SK-N-SH (cell line): ENCODE data around the gene ANKRD44.

Experiments
- CHD2 ChIP-seq: fragments of 150-350 bp; IDR thresholded peaks from 2 replicates; pipeline ENCODE4 v1.6.1; 2018; ENCODE audit warnings: low read length; ENCODE audit not compliant: partially characterized antibody
- CTCF ChIP-seq: fragments of 200-600 bp; sonication (generic); IDR thresholded peaks from 2 replicates; pipeline ENCODE4 v1.6.1; 2017; ENCODE audit warnings: antibody characterized with exemption, mild to moderate bottlenecking, moderate library complexity
- FOXM1 ChIP-seq: IDR thresholded peaks from 2 replicates; pipeline ENCODE4 v1.4.0; 2012; ENCODE audit warnings: low read depth, mild to moderate bottlenecking
- IRF3 ChIP-seq: fragments of 150-350 bp; IDR thresholded peaks from 2 replicates; pipeline ENCODE4 v1.6.1; 2016; ENCODE audit warnings: mild to moderate bottlenecking, low read depth, low read length
- TAF1 ChIP-seq: IDR thresholded peaks from 2 replicates; pipeline ENCODE4 v1.6.1; 2012; ENCODE audit warnings: low read depth, mild to moderate bottlenecking, low read length, moderate library complexity, borderline replicate concordance
- TCF12 ChIP-seq: IDR thresholded peaks from 2 replicates; pipeline ENCODE4 v1.4.0; 2012
- TEAD4 ChIP-seq: IDR thresholded peaks from 2 replicates; pipeline ENCODE4 v1.4.0; 2012; ENCODE audit warnings: mild to moderate bottlenecking, borderline replicate concordance; ENCODE audit not compliant: insufficient read depth
- YY1 ChIP-seq: IDR thresholded peaks from 2 replicates; pipeline ENCODE4 v1.4.0; 2012; ENCODE audit warnings: low read depth, mild to moderate bottlenecking

- TF ChIP-seq IRF3 (no peak), TAF1 (no peak), CTCF (no peak), YY1 (no peak), FOXM1 (no peak), TEAD4 (no peak), TCF12 (no peak), CHD2 (no peak)
These were observed 54.6 kb downstream of the ANKRD44 start for GRCh38 chr2:197256021-197256420.
